Subcutaneous abdominal adipose tissue (tissue), 5 donors: ENCODE results near the gene TACC3.
A peak's percentile ranks its signal among the peaks of the same experiment; 100 is the strongest.

ENCODE experiments used
- H3K27ac ChIP-seq: one replicate; pipeline ENCODE4 v1.7.0; 2013; ENCODE audit warnings: low read depth, mild to moderate bottlenecking, inconsistent platforms, low read length, moderate library complexity
- H3K27me3 ChIP-seq, 5 donors: one replicate each; pipeline ENCODE4 v1.7.0; 2013; ENCODE audit warnings: low read length in 5 of 5, inconsistent platforms in 1 of 5; ENCODE audit not compliant: control insufficient read depth in 5 of 5, insufficient read depth in 4 of 5
- H3K36me3 ChIP-seq, 5 donors: one replicate each; pipeline ENCODE4 v1.7.0; 2013; ENCODE audit warnings: low read length in 5 of 5; ENCODE audit not compliant: control insufficient read depth in 5 of 5, insufficient read depth in 5 of 5
- H3K4me1 ChIP-seq, 5 donors: one replicate each; pipeline ENCODE4 v1.7.0; 2013; ENCODE audit warnings: low read length in 5 of 5, mild to moderate bottlenecking in 3 of 5, moderate library complexity in 1 of 5; ENCODE audit not compliant: control insufficient read depth in 5 of 5, insufficient read depth in 5 of 5
- H3K4me3 ChIP-seq, 5 donors: one replicate each; pipeline ENCODE4 v1.7.0; 2013; ENCODE audit warnings: low read length in 5 of 5, low read depth in 1 of 5
- H3K9ac ChIP-seq, 5 donors: one replicate each; pipeline ENCODE4 v1.7.0; 2013; ENCODE audit warnings: low read length in 5 of 5, mild to moderate bottlenecking in 4 of 5, moderate library complexity in 3 of 5
- H3K9me3 ChIP-seq, 5 donors: one replicate each; pipeline ENCODE4 v1.7.0; 2013; ENCODE audit warnings: low read length in 5 of 5; ENCODE audit not compliant: control insufficient read depth in 5 of 5
- donor health status: healthy.
- donor health status: healthy.
- donor health status: healthy.
- donor health status: healthy.
- donor health status: healthy.

TACC3 gene

DNA sequence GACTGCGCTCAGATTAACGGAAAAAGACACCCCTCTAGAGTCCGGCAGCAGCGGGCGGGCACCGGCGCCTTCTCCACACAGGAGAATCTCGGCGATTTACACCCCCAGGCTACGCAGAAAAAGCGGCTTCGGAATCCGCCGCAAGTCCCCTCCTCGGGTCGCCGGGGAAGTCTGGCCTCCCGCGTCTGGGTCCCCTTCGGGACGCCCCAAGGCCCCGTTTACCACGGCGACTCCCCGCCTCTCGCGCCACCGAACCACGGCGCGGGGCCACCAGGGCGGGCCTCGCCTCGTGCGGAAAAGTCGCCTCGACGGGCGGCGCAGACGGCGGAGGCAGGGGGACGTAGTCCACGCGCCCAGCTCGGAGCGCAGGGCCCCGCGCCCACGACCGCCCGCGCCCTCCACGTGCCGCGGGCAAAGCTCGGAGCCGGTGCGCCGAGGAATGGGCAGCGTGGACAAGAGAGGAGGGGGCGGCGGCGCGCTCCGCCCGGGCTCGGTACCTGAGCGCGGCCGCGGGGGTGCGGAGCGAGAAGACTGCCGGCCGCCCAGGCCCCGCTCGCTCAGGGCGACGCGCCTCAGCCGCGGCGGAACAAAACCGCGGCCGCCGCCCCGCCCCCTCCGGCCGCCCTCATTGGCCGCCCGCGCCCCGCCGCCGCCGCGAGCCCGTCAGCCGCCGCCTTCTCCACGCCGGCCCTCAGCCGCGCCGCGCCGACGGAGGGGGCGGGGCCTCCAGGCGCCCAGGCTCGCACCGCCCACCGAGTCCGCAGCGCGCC lies 37.4 kb upstream of the TACC3 start, which contains the start of gene FAM53A:
FAM53A (minus strand) TSS at position 578 of the 770 bp plus-strand sequence. CDS start 15,572 bp downstream, outside the sequence.
- peaks cover 0 to 22% (median 21%) of the 10 kb centered on the region in 5 donors for H3K4me1 ChIP-seq
- H3K4me3 ChIP-seq, result peak within 1 kb of the TSS; percentile 61 to 73 (median 68)
- peak within 1 kb of the TSS; percentile 38 to 75 (median 60) for H3K9ac ChIP-seq
- H3K36me3 ChIP-seq, result no peaks in the 10 kb centered on the region
- H3K9me3 ChIP-seq, result no peaks in the 10 kb centered on the region
- H3K27me3 ChIP-seq, result no peaks in the 10 kb centered on the region
- H3K27ac ChIP-seq, result peak within 1 kb of the TSS; percentile 58

DNA sequence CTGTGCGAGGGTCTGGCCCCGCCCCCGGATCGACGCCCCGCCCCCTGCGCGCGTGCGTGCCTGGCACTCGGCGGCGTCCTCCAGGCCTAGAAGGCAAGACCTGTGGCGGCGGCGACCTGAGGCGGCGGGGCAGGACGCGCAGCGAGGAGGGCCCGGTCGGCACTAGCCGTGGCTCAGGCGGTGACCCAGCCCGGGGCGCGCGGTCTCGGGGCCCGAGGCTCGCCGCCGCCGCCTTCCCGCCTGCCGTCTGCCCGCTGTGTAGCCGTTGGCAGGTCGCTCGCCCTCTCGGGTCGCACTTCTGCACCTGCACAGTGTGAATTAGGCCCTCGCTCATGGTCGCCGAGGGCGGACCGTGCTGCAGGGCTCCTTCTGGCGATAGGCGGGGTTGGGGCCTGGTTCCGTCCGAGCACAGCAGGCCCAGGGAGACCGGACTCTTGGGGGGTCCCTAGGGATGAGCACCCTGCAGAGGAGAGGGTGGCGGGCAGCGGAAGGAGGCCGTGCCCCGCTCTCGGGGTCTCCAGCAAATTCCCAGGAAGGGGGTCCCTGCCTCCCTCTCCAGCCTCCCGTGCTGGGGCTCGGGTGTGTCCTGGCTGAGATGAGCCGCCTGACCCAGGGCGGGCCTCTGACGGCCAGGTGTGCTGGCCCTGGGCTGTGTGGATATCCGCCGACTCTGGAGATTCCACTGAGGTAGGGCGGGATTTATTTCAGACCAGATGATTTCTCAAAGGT lies 36.7 kb upstream of the TACC3 start:
- Histone ChIP-seq H3K36me3 (no peaks in the 10 kb centered on the region), H3K27me3 (no peaks in the 10 kb centered on the region), H3K9me3 (no peaks in the 10 kb centered on the region), H3K9ac (peak overlapping the region in 3 of 5 donors; percentile 53 to 75 (median 62)), H3K27ac (no peak overlapping the region), H3K4me3 (peak overlapping the region in 4 of 5 donors; percentile 52 to 70 (median 60)), H3K4me1 (peaks cover 0 to 22% (median 21%) of the 10 kb centered on the region in 5 donors)

DNA sequence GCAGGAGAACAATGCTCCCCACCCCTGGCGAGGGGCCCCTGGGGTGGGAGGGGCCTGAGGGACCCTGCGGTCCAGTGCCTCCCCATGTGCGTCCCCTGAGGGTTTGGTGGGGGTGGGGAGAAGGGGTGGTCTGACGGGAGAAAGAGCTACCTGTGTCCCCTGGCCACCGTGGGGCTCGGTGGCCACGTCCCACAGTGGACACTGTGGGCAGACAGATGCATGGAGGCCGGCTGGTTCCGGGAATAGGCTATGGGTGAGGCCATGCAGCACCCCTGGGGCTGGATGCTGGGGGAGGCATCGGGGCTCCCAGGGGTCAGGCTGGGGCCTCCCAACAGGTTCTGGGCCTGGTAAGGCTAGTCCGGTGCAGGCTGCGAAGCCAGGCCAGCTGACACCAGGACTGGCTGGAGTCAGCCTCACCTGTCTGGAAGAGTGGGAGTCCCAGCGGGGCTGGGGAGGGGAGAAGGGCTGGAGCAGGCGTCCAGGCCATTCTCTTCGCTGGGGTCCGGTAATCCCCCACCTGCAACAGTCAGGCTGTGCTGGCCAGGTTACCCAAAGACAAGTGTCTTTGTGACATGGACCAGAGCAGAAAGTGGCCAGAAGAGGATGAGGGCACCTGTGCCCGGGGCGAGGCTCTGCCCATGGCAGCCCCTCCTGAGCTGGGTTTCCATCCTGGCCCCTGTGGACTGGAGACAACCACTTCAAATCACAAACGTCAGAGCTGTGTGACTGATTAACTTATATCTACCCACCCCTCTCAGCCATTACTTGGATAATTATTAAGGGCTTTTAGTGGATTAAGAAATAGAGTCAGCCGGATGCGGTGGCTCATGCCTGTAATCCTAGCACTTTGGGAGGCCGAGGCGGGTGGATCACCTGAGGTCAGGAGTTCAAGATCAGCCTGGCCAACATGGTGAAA lies 35.8 kb upstream of the TACC3 start:
- Histone ChIP-seq H3K4me3 (peak overlapping the region in 2 of 5 donors; percentile 60 to 70), H3K27ac (no peak overlapping the region), H3K27me3 (no peaks in the 10 kb centered on the region), H3K9me3 (no peaks in the 10 kb centered on the region), H3K4me1 (peaks cover 0 to 22% (median 21%) of the 10 kb centered on the region in 5 donors), H3K36me3 (peaks cover 0 to 3% (median under 1%) of the 10 kb centered on the region in 5 donors), H3K9ac (peak overlapping the region in 1 of 5 donors; percentile 75)

DNA sequence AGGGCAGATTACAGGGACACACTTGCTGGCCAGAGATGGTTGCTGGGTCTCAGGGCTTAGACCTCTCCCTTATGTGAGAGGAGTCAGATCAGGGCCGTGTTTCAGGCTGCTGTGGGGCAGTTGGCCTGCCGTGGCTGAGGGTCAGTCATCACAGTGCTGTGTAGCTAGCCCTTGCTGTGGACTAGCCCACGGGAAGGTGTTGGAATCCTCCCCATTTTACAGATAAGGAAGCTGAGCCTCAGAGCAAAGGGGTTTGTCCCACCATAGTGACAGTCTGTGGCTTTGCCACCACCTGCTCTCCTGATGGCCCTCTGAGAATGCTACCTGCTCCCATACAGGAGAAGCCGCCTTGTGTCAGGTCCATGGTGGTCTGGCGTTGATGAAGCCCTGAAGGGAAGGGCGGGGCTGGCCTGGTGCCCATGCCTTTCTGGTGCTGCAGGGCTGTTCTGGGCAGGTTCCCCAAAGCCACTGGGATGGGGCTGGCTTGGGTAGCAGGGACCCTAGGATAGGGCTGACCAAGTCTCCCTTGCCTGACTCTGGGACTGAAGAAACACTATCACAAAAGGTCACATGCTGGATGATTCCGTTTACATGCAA lies 34.8 kb upstream of the TACC3 start:
- H3K27ac ChIP-seq, result no peak overlapping the region

DNA sequence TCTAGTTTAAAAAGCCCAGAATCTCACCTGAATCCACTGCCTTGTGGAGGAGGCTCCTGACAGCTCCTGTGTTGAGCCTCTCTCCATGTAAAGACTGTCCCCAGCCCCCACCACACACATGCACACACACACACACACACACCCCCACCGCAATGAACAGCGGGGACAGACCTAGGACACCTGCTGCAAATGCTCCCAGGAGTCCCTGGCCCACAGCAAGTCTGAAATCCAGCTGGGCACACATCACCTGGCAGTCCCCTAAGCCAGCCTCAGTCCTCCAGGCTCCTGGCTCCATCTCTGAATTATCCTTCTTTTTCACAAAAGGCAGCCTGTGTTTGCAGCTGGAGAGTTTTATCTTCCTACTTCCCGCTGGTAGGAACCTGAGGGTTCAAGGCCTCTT lies 30.6 kb upstream of the TACC3 start:
- no peaks in the 10 kb centered on the region for H3K27me3 ChIP-seq
- peaks cover 2 to 44% (median 36%) of the 10 kb centered on the region in 5 donors for H3K36me3 ChIP-seq
- H3K9ac ChIP-seq, result no peak overlapping the region
- H3K9me3 ChIP-seq, result no peaks in the 10 kb centered on the region
- peaks cover 0 to 16% (median 10%) of the 10 kb centered on the region in 5 donors for H3K4me1 ChIP-seq
- H3K4me3 ChIP-seq, result no peak overlapping the region
- H3K27ac ChIP-seq, result no peak overlapping the region

More for the DNA sequence above, 34.8 kb upstream of the TACC3 start:
- Histone ChIP-seq H3K9ac (no peak overlapping the region), H3K4me3 (no peak overlapping the region), H3K36me3 (peaks cover 0 to 13% (median 10%) of the 10 kb centered on the region in 5 donors), H3K27me3 (no peaks in the 10 kb centered on the region), H3K4me1 (peaks cover 0 to 22% (median 21%) of the 10 kb centered on the region in 5 donors), H3K9me3 (no peaks in the 10 kb centered on the region)

DNA sequence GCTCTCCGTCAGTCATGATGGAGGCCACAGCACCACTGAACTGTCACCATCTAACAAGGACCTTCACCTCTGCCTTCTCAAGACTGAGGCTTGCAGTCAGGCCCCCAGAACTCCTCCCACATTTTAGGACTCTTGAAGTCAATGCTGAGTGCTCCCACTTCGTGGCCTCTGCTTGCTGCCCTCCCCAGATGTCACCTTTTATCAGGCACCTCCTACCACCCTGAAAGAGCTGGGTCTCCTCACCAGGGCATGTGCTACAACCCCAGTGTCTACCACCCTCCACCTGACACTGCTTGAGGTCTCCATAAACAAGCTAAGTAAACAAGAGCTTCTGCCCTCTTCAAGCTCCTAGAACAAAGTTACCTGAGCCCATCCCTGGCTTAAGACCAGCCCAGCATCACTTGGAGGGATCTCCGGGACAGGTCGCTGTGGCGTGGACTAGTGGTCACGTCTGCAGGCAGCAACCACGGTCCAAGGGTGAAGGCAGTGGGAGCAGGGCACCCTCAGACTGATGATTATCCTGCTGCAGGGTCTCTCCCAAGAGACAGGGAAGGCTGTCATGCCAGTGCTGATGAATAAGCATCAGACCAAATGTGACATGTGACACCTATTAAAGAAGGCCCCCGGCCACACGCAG lies 29.5 kb upstream of the TACC3 start:
- Histone ChIP-seq H3K27ac (no peak overlapping the region), H3K4me1 (peaks cover 0 to 16% (median 10%) of the 10 kb centered on the region in 5 donors), H3K9ac (no peak overlapping the region), H3K9me3 (no peaks in the 10 kb centered on the region), H3K27me3 (no peaks in the 10 kb centered on the region), H3K36me3 (peaks cover 2 to 55% (median 42%) of the 10 kb centered on the region in 5 donors), H3K4me3 (no peak overlapping the region)

DNA sequence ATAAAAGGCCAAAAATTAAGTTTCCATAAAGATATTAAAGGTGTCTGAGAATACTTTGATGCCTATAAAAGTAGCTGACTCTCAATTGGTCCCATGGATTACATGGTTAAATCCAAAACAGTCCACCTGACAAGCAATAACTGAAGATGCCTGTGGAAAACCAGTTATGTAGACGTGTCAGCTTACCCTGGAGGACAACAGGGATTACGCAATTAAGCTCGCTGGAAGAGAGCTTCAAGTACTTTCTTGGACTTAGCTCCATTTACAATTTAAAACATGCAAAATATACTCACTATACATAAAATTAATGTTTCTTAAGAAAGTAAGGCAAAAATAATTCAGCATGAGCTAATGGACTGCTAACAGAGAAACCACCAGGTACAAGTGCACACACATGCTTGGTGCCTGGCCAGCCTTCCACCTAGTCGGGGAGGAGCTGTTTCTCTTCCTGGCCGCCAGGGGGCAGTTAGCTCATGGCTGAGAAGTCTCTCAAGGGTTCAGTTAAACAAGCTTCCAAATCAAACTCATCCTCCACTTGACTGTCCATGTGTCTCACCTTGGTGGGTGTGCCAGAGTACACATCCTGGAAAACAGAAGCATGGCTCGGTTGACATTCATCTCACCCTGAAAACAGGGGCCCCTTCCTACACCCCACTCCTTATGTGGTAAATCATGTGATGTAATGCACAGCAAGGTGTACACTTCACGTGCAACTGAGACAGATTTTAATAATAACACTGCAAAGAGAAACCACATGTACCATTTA lies 28.0 kb upstream of the TACC3 start:
- Histone ChIP-seq H3K9ac (no peak overlapping the region), H3K36me3 (peaks cover 2 to 64% (median 47%) of the 10 kb centered on the region in 5 donors), H3K4me3 (no peak overlapping the region), H3K4me1 (peaks cover 0 to 16% (median 10%) of the 10 kb centered on the region in 5 donors), H3K27me3 (no peaks in the 10 kb centered on the region), H3K9me3 (no peaks in the 10 kb centered on the region), H3K27ac (peak overlapping the region; percentile 40)

DNA sequence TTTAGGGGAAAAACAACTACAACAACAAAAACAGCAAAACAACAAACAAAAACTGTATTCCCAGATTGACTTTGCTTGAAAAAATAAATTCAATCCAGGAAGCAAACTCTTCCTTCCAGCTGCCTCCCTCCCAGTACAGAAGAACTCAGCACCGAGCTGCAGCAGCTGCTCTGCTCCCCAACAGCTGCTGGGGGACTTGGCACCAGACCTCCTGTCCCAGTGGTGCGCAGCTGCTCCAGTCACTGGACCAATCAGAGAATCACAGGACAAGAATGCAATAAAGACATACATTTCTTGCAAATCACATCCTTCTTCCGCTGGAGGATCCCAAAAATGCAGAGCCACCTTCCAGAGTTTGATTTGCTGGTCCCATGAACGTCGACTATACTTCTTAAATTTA lies 25.4 kb upstream of the TACC3 start:
- Histone ChIP-seq H3K27me3 (no peaks in the 10 kb centered on the region), H3K9ac (no peak overlapping the region), H3K4me1 (peaks cover 0 to 16% (median 10%) of the 10 kb centered on the region in 5 donors), H3K9me3 (no peaks in the 10 kb centered on the region), H3K27ac (no peak overlapping the region), H3K4me3 (no peak overlapping the region), H3K36me3 (peaks cover 12 to 84% (median 56%) of the 10 kb centered on the region in 5 donors)
